EH (cell line): Measurements from ENCODE around the gene PRMT9.

Experiments used
- DNase-seq: peaks from one replicate; pipeline ENCODE4 v3.0.0-alpha.2; 2015; ENCODE audit warnings: low read depth

Gene PRMT9

GRCh38 chr4:147678796-147679549 lies 5.0 kb downstream of the PRMT9 start:
- peak; percentile 33 for DNase-seq

- DNase-seq = peak; percentile 63
These were observed 5.9 kb downstream of the PRMT9 start for GRCh38 chr4:147678106-147678505.

- no peak for DNase-seq
These were observed 9.5 kb downstream of the PRMT9 start for GRCh38 chr4:147674496-147674895.

- DNase-seq = no peak
These were observed 9.9 kb downstream of the PRMT9 start for GRCh38 chr4:147674073-147674472.

GRCh38 chr4:147658501-147658900 lies 25.5 kb downstream of the PRMT9 start:
- DNase-seq = no peak

GRCh38 chr4:147655639-147656038 lies 28.3 kb downstream of the PRMT9 start:
- DNase-seq = no peak

- no peak for DNase-seq
These were observed 32.4 kb downstream of the PRMT9 start for GRCh38 chr4:147651563-147651962.

DNA sequence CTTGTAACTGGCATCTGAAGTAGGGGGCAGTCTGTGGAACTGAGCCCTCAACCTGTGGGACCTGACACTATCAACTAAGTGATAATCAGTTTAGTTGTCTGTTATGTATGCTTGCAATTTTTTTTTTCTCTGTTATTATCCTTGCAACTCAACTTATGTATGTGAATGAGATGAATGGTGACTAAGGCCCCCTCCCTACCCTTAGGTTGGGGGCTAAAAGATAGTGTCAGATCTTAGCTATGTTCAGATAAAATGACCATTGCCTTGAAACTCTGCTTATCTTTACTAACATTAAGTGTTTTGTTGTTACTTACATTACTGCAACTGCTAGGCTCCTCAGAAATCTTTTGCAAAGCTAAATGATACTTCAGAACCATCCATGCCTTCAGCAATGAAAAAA lies 35.3 kb downstream of the PRMT9 start:
- no peak for DNase-seq

DNA sequence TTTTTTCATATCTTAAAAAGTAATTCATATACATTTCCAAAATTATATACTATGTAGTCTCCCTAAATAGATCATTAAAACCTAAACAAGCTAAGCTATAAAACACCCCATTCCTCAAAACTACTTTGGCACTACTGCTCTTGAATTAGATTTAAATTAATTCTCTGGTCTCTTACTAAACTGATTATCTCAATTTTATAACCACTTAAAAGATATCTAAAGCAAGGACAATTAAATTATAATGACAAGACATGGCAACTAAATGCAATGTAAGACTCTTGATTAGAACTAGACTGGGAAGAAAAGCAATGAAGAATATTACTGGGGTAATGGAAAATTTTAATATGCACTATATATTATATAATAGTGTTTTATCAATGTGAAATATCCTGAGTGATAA lies 38.9 kb downstream of the PRMT9 start:
- DNase-seq = no peak

- DNase-seq = no peak
These were observed 39.5 kb downstream of the PRMT9 start for GRCh38 chr4:147644471-147644870.

DNA sequence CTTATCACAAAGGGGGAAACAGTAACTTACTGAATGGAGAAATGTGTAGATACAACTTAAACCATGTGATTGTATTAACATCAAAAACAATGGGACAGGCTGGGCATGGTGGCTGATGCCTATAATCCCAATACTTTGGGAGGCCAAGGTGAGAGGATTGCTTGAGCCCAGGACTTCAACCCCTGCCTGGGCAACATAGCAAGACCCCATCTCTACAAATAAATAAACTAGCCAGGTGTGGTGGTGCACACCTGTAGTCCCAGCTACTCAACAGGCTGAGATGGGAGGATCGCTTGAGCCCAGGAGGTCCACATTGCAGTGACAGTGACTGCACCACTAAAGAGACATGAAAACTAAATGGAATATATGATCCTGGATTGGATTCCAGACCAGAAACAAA lies 40.3 kb downstream of the PRMT9 start:
- no peak for DNase-seq

DNA sequence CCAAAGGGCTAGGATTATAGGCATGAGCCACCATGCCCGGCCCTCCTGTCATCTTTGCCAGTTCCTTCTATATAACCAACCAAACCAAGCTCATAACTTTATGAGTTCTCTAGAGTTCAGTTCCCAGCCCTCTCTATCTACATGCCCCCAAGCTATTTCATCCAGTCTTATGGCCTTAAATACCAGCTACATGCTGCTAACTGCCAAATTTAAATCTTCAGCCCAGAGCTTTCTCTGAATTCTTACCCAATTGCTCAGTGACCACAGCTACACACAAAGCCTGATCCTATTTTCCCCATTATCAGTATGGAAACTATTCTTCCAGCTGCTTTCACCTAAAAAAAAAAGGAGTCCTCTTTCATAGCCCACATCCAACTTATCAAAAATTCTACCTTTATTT lies 43.6 kb downstream of the PRMT9 start:
- DNase-seq = peak; percentile 80

DNA sequence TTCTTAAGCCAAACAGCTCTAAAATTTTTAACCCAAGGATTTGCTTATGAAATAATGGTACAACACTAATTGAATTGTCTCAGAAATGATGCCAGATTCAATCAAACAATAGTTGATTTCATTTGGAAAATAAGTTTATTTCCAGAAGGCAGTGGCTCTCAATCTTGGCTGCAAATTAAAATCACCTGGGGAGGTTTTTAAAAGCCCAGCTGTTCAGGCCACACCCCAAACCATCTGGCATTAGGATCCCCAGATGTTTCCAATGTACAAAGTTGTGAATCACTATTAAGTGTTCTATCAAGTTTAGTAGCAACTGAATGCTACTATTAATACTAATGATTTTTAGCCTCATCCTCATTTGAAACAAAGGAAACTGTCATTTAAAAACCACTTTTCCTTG lies 44.6 kb downstream of the PRMT9 start:
- DNase-seq = peak; percentile 6

- peak; percentile 15 for DNase-seq
These were observed 45.0 kb downstream of the PRMT9 start for GRCh38 chr4:147638942-147639341.

GRCh38 chr4:147638365-147638764 lies 45.6 kb downstream of the PRMT9 start:
- no peak for DNase-seq

GRCh38 chr4:147635348-147635747 lies 48.6 kb downstream of the PRMT9 start:
- DNase-seq = no peak

- DNase-seq = no peak
These were observed 50.3 kb downstream of the PRMT9 start for GRCh38 chr4:147633643-147634042.

GRCh38 chr4:147633113-147633512 lies 50.9 kb downstream of the PRMT9 start:
- peak; percentile 80 for DNase-seq

GRCh38 chr4:147629783-147630730 lies 53.9 kb downstream of the PRMT9 start:
- DNase-seq = peak; percentile 14

GRCh38 chr4:147628415-147628814 lies 55.5 kb downstream of the PRMT9 start:
- DNase-seq = no peak

GRCh38 chr4:147626903-147627302 lies 57.1 kb downstream of the PRMT9 start:
- no peak for DNase-seq

DNA sequence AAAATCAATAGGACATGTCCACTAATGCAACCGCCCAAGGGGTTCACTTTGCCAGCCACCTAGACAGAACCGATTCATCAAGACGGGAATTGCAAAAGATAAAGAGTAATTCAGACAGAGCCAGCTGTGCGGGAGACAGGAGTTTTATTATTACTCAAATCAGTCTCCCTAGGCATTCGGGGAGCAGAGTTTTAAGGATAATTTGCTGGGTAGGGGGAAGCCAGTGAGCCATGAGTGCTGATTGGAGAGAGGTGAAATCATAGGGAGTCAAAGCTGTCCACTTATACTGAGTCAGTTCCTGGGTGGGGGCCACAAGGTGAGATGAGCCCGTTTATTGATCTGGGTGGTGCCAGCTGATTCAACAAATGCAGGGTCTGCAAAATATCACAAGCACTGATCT lies 58.2 kb downstream of the PRMT9 start:
- no peak for DNase-seq

GRCh38 chr4:147620315-147620714 lies 63.6 kb downstream of the PRMT9 start:
- DNase-seq = no peak
